ENCODE results near the gene HELZ2.

HELZ2 gene

GRCh38 chr20:63574156-63574828 is at the start of gene HELZ2 (continued):
- TF ChIP-seq ZNF548 (tag by site-specific recombination; IDR thresholded peaks at IDR 0.05) (no peak), ZNF571 (tag by site-specific recombination; IDR thresholded peaks at IDR 0.05) (no peak), ZNF324 (tag by site-specific recombination; IDR thresholded peaks at IDR 0.05) (no peak), ZNF654 (tag by site-specific recombination; IDR thresholded peaks at IDR 0.05; ENCODE audit: low read depth) (no peak), ZNF366 (tag by site-specific recombination; conservative IDR thresholded peaks at IDR 0.05) (no peak), ZFP69B (tag by site-specific recombination; IDR thresholded peaks at IDR 0.05) (no peak), ZNF670 (tag by site-specific recombination; IDR thresholded peaks at IDR 0.05; ENCODE audit: low read depth) (no peak), ZNF514 (tag by site-specific recombination; IDR thresholded peaks at IDR 0.05) (no peak), ZNF555 (tag by site-specific recombination; conservative IDR thresholded peaks at IDR 0.05) (no peak), ZNF266 (tag by site-specific recombination; IDR thresholded peaks at IDR 0.05; ENCODE audit: low read depth) (no peak), ZNF426 (tag by site-specific recombination; IDR thresholded peaks at IDR 0.05) (no peak), SP7 (tag by site-specific recombination; IDR thresholded peaks at IDR 0.05) (peak; percentile 52; the same call in 1 of the 2 replicates), ZNF391 (tag by site-specific recombination; IDR thresholded peaks at IDR 0.05; ENCODE audit: borderline replicate concordance, low read depth) (no peak), ZNF202 (tag by site-specific recombination; IDR thresholded peaks at IDR 0.05; ENCODE audit: borderline replicate concordance) (no peak), KLF9 (tag by site-specific recombination; IDR thresholded peaks at IDR 0.05; ENCODE audit: low read depth) (peak; percentile 50; the same call in 1 of the 2 replicates)
- TF ChIP-seq, protein P1, sequence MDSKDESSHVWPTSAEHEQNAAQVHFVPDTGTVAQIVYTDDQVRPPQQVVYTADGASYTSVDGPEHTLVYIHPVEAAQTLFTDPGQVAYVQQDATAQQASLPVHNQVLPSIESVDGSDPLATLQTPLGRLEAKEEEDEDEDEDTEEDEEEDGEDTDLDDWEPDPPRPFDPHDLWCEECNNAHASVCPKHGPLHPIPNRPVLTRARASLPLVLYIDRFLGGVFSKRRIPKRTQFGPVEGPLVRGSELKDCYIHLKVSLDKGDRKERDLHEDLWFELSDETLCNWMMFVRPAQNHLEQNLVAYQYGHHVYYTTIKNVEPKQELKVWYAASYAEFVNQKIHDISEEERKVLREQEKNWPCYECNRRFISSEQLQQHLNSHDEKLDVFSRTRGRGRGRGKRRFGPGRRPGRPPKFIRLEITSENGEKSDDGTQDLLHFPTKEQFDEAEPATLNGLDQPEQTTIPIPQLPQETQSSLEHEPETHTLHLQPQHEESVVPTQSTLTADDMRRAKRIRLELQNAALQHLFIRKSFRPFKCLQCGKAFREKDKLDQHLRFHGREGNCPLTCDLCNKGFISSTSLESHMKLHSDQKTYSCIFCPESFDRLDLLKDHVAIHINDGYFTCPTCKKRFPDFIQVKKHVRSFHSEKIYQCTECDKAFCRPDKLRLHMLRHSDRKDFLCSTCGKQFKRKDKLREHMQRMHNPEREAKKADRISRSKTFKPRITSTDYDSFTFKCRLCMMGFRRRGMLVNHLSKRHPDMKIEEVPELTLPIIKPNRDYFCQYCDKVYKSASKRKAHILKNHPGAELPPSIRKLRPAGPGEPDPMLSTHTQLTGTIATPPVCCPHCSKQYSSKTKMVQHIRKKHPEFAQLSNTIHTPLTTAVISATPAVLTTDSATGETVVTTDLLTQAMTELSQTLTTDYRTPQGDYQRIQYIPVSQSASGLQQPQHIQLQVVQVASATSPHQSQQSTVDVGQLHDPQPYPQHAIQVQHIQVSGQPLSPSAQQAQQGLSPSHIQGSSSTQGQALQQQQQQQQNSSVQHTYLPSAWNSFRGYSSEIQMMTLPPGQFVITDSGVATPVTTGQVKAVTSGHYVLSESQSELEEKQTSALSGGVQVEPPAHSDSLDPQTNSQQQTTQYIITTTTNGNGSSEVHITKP (tag by site-specific recombination; IDR thresholded peaks at IDR 0.05): no peak
- TF ChIP-seq, protein P2, sequence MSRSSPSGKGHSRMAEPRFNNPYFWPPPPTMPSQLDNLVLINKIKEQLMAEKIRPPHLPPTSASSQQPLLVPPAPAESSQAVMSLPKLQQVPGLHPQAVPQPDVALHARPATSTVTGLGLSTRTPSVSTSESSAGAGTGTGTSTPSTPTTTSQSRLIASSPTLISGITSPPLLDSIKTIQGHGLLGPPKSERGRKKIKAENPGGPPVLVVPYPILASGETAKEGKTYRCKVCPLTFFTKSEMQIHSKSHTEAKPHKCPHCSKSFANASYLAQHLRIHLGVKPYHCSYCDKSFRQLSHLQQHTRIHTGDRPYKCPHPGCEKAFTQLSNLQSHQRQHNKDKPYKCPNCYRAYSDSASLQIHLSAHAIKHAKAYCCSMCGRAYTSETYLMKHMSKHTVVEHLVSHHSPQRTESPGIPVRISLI (tag by site-specific recombination; IDR thresholded peaks at IDR 0.05): no peak
- TF ChIP-seq, protein P3, sequence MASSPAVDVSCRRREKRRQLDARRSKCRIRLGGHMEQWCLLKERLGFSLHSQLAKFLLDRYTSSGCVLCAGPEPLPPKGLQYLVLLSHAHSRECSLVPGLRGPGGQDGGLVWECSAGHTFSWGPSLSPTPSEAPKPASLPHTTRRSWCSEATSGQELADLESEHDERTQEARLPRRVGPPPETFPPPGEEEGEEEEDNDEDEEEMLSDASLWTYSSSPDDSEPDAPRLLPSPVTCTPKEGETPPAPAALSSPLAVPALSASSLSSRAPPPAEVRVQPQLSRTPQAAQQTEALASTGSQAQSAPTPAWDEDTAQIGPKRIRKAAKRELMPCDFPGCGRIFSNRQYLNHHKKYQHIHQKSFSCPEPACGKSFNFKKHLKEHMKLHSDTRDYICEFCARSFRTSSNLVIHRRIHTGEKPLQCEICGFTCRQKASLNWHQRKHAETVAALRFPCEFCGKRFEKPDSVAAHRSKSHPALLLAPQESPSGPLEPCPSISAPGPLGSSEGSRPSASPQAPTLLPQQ (tag by site-specific recombination; IDR thresholded peaks at IDR 0.05): no peak
- TF ChIP-seq, protein P4, sequence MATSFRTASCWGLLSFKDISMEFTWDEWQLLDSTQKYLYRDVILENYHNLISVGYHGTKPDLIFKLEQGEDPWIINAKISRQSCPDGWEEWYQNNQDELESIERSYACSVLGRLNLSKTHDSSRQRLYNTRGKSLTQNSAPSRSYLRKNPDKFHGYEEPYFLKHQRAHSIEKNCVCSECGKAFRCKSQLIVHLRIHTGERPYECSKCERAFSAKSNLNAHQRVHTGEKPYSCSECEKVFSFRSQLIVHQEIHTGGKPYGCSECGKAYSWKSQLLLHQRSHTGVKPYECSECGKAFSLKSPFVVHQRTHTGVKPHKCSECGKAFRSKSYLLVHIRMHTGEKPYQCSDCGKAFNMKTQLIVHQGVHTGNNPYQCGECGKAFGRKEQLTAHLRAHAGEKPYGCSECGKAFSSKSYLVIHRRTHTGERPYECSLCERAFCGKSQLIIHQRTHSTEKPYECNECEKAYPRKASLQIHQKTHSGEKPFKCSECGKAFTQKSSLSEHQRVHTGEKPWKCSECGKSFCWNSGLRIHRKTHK (tag by site-specific recombination; IDR thresholded peaks at IDR 0.05): no peak
- TF ChIP-seq, protein P5, sequence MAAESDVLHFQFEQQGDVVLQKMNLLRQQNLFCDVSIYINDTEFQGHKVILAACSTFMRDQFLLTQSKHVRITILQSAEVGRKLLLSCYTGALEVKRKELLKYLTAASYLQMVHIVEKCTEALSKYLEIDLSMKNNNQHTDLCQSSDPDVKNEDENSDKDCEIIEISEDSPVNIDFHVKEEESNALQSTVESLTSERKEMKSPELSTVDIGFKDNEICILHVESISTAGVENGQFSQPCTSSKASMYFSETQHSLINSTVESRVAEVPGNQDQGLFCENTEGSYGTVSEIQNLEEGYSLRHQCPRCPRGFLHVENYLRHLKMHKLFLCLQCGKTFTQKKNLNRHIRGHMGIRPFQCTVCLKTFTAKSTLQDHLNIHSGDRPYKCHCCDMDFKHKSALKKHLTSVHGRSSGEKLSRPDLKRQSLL (tag by site-specific recombination; IDR thresholded peaks at IDR 0.05): no peak
- TF ChIP-seq, protein P6, sequence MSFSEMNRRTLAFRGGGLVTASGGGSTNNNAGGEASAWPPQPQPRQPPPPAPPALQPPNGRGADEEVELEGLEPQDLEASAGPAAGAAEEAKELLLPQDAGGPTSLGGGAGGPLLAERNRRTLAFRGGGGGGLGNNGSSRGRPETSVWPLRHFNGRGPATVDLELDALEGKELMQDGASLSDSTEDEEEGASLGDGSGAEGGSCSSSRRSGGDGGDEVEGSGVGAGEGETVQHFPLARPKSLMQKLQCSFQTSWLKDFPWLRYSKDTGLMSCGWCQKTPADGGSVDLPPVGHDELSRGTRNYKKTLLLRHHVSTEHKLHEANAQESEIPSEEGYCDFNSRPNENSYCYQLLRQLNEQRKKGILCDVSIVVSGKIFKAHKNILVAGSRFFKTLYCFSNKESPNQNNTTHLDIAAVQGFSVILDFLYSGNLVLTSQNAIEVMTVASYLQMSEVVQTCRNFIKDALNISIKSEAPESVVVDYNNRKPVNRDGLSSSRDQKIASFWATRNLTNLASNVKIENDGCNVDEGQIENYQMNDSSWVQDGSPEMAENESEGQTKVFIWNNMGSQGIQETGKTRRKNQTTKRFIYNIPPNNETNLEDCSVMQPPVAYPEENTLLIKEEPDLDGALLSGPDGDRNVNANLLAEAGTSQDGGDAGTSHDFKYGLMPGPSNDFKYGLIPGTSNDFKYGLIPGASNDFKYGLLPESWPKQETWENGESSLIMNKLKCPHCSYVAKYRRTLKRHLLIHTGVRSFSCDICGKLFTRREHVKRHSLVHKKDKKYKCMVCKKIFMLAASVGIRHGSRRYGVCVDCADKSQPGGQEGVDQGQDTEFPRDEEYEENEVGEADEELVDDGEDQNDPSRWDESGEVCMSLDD (tag by site-specific recombination; IDR thresholded peaks at IDR 0.05): peak; percentile 71; the same call in 1 of the 2 replicates

Measured in HEK293 (cell line).